H1 (cell line): Measurements from ENCODE around the gene CST5.

ENCODE experiments used
- ATF2 ChIP-seq: IDR thresholded peaks from 2 replicates; pipeline ENCODE4 v1.6.1; 2012; ENCODE audit warnings: low read length, inconsistent platforms
- CTCF ChIP-seq, 3 experiments: IDR thresholded peaks; 1 replicate in 2 of 3; 2 replicates in 1 of 3; pipeline versions ENCODE4 v1.5.1 to v1.6.1; 2011; ENCODE audit warnings: low read length in 3 of 3, mild to moderate bottlenecking in 3 of 3, inconsistent platforms in 2 of 3, low read depth in 1 of 3, moderate library complexity in 1 of 3; ENCODE audit not compliant: insufficient read depth in 1 of 3; ENCODE audit errors: control extremely low read depth in 1 of 3
- POLR2AphosphoS5 ChIP-seq: IDR thresholded peaks from 2 replicates; pipeline ENCODE4 v1.6.1; 2011; ENCODE audit warnings: low read depth, low read length
- POU5F1 ChIP-seq: IDR thresholded peaks from 2 replicates; pipeline ENCODE4 v1.6.1; 2011; ENCODE audit warnings: low read depth, mild to moderate bottlenecking, low read length, moderate library complexity
- RFX5 ChIP-seq: IDR thresholded peaks from 2 replicates; pipeline ENCODE4 v1.6.1; 2011; ENCODE audit warnings: low read depth, low read length, improper control_type of control experiment, borderline replicate concordance
- SP4 ChIP-seq: IDR thresholded peaks from 2 replicates; pipeline ENCODE4 v1.6.1; 2012; ENCODE audit warnings: low read length, inconsistent platforms
- ZNF274 ChIP-seq: IDR thresholded peaks from 2 replicates; pipeline ENCODE4 v1.7.0; 2012; ENCODE audit warnings: low read length, borderline replicate concordance; ENCODE audit errors: extremely low read depth

DNA sequence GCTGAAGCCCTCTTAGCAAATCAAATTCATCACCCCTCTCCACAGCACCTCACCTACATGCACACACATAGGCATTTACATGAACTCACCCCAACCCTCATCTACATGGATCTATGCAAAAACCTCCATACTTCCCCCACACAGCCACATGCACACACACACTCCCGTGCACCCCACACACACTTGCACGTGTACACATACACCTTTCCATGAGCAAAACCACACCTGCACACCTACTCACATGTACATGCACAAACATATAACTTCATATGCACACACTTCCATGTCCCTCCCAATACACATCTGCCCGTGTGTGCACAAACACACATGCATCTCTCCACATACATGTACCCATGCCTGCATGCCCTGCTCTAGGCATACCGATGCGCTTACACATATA is 23.3 kb downstream of the CST5 start:
- TF ChIP-seq POU5F1 (no peak), POLR2AphosphoS5 (no peak), CTCF (IDR thresholded peaks at IDR 0.05; ENCODE audit: control extremely low read depth in 1 of 3, insufficient read depth in 1 of 3, low read depth in 1 of 3, low read length in 3 of 3) (no peak), SP4 (no peak), RFX5 (no peak), ATF2 (no peak), ZNF274 (no peak)
